IPS DF 19.7 (cell line): ENCODE data around the gene SBF2.
"Not testable (repeated sequence)": the region's sequence is repeated elsewhere in the genome, so short reads cannot be mapped to it uniquely, and the experiment has no call there.

Source experiments
- DNase-seq: peaks from one replicate; pipeline ENCODE4 v3.0.0-alpha.2; 2013; ENCODE audit warnings: low read depth, low spot score

Gene SBF2

DNA sequence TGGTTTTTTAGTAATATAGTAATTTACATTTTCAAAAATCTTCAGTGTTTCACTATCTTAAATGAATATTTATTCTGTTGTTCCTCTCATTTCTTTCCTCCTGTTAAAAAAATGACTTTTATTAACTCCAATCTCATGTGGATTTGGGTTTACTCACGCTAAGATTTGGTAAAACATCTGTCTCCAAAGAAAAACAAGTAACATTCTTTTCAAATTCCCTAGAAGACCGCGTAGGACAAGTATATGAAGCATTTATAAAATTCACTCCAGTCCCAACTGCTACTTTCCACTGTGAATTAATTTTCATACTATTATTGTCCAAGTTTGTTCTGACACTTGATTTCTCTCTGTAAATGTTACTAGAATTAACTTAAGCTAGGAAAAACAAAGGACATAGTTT is 26.2 kb downstream of the SBF2 start:
- no peak for DNase-seq

DNA sequence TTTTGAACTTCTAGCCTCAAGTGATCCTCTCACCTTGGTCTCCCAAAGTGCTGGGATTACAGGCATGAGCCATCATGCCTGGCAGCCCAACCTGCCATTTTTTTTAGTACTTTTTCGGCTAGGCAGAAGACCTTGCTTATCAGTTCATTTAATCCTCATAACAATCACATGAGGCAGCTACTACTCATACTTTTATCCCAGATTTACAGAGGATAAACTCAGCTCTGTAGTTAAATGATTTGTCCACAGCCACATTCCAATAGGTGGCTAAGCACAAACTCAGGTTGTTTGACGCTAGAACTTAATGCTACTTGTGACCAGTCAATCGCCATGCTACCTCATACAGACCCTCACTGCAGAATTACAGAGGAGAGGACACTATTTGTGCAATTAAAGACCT is 28.1 kb downstream of the SBF2 start:
- DNase-seq: no peak

DNA sequence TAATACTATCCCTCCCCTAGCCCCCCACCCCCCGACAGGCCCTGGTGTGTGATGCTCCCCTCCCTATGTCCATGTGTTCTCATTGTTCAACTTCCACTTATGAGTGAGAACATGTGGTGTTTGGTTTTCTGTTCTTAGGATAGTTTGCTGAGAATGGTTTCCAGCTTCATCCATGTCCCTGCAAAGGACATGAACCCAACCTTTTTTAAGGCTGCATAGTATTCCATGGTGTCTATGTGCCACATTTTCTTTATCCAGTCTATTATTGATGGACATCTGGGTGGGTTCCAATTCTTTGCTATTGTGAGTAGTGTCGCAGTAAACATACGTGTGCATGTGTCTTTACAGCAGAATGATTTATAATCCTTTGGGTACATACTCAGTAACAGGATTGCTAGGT is 29.3 kb downstream of the SBF2 start:
- not testable (repeated sequence) for DNase-seq

DNA sequence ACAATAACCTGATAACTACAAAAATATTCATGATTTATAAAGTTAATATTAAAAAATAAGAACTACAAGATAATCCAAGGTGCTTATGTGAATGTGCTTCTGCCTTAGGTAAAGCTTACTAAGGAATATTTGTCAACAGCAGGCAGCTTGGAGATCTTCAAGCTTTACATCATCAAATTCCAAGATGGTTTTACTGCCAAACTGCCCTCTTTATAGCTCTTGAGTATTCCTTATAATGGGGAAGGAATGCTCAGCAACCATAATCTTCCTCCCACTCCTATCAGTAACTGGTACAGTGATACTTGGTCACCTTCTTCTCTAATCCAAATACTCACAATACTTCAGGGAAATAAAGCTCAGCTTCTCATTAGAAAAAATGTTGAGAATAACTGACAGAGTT is 30.1 kb downstream of the SBF2 start:
- DNase-seq: no peak

DNA sequence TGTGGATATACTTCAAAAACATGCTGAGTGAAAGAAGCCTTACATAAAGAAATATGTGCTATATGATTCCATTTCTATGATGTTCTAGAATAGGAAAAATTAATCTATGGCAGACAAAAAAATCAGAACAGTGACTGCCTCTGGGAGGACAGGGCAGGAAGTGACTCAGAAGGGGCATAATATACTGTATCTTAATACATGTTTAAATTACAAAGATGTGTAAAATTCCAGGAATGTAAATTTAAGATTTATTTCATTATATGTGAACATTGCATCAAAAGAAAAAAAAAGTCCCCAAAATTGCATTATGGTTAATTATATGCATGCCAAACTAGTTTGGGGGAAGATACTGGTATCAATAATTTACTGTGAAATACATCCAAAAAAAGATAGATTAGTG is 32.2 kb downstream of the SBF2 start:
- no peak for DNase-seq

DNA sequence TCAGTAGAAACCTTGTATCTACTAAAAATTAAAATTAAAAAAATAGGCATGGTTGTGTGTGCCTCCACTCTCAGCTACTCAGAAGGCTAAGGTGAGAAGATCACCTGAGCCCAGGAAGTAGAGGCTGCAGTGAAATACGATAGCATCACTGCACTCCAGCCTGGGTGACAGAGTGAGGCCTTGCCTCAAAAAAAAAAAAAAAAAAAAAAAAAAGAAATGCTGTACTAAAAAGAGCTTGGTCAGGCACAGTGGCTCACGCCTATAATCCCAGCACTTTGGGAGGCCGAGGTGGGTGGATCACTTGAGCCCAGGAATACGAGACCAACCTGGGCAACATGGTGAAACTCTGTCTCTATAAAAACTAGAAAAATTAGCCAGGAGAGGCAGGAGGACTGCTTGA is 36.5 kb downstream of the SBF2 start:
- no peak for DNase-seq

DNA sequence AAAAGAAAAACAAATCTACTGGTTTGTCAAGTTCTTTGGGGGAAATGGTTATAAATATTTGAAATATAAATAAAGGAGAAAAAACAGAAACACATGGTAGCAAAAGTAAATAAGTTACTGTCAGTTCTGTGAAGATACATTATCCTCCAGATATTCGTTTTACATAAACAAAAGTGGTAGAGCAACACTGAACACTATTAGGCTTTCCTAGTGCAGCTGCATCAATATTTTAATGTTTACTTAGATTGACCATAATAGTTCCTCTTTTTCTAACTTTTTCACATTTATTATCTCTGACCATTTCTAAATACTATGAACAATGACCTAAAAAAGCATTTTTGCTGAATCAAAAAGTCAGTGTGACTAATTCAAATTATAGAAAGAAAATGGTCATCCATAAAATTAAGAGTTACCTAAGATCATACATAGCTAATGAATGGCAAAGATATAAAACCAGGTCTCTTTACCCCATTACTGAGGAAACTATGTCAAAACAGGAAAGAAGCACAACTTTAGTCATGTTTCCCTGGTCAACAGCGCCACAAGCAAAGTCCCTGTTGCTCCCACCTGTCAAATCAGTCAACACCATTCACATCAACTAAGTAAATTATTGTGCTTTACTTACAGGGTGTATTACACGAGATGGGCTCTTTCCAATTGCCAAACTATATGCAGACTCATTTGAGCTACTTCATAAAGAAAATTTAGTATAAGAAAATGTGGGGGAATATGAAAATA is 38.5 kb downstream of the SBF2 start:
- DNase-seq: no peak

DNA sequence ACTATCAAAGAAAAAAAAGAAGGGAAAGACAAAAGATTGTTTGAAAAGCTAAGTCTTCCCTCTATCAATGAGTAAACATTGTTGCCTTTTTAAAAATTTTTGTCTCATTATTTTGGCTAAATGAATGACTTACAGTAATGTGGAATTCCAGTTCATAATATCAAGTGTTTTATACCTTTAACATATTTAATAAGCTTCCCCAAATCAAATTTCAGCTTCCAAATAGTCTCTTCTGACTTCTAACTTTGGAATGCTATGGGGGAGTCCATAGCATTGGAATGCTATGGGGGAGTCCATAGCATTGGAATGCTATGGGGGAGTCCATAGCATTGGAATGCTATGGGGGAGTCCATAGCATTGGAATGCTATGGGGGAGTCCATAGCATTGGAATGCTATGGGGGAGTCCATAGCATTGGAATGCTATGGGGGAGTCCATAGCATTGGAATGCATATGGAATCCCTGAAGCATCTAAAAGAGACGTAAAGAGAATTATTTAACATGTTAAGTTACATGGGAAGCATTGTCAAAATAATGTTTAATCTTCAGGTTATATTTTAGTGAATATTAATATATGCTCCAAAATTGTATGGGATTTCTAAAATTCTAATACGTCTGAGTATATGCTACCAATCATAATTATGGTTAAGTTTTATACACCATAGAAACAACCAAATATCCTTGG is 44.4 kb downstream of the SBF2 start:
- not testable (repeated sequence) for DNase-seq

DNA sequence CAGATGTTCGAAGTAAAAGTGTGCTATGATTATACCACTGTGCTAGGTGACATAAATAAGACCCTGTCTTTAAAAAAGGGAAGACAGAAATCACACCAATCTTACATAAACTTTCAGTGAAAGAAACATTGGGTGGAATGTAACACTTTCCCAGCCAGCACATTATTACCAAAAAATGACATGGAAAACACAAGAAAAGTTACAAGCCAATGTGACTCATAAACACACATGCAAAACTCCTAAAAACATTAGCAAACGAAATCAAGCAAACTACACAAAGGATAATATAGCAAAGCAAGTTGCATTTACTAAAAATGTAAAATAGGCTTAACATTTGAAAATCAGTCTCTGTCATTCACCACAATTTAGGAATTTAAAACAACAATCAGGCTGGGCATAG is 47.0 kb downstream of the SBF2 start:
- no peak for DNase-seq

DNA sequence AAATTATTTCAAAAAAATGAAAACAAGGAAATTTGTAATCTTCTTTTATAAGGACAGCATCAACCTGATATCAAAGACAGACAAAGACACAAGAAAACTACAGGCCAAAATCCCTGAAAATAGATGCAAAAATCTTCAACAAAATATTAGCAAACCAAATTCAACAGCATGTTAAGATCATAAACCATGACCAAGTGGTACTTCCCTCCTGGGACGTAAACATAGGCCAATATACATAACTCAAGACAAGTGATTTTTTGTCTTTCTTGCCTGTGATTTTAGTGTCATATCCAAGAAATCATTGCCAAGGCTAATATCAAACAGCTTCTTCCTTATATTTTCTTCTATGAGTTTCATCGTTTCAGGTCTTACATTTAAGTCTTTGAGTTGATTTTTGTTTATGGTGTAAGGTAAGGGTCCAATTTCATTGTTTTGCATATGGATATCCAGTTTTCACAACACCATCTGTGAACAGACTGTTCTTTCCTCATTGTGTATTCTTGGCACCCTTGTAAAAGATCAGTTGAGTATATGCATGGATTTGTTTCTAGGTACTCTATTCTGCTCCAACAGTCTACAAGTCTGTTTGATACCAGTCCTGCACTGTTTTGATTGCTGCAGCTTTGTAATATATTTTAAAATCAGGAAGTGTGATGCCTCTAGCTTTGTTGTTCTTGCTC is 50.0 kb downstream of the SBF2 start:
- DNase-seq: no peak

DNA sequence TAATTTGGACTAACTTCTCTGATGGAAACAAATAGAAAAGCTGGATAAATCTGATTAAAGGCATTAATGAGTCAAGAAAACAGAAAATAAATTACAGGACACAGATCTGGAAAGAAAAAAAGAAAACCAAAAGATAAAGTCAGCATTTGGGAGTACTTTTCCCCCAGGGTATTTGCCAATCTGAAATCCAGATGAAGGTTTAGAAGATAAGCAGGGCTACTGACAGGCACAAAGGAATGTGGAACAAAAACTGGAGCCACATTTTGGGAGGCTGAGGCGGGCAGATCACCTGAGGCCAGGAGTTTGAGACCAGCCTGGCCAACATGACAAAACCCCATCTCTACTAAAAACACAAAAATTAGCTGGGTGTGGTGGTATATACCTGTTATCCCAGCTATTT is 57.2 kb downstream of the SBF2 start:
- DNase-seq: no peak

DNA sequence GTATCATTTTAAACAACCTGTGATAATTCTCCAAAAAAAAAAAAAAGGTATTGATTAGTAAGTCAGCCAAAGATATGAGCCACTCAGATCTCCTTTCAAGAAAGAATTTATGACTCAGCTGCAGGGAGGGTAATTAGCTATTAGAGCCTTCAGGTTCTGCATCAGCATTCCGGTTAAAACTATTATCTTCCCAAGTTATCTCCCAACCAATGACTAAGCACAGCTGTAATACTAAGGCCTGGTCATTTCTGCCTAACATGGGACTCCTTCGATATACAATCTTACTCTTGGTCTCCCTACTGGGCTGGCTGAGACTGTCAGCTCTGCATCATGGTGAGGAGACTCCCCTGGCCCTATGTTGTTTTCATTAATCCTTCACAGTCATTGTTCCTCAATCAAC is 60.4 kb downstream of the SBF2 start:
- no peak for DNase-seq

DNA sequence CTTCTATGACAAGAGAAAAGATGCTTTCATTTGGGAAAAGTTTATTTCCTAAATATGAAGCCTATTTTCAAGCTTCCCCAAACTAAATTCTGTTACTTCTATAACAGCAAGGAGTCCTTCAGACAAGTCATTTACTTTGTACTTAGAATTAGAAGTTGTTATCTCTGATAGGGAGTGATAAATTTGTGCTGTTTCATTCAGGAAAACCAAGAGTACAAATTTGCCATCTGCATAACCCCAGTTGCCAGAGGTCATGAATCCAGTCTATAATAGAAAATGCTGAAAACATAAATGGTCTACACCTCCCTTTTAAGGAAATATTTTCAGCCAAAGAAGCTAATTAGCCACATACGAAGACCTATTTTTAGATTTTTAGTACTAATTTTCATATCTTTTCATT is 61.3 kb downstream of the SBF2 start:
- DNase-seq: no peak

DNA sequence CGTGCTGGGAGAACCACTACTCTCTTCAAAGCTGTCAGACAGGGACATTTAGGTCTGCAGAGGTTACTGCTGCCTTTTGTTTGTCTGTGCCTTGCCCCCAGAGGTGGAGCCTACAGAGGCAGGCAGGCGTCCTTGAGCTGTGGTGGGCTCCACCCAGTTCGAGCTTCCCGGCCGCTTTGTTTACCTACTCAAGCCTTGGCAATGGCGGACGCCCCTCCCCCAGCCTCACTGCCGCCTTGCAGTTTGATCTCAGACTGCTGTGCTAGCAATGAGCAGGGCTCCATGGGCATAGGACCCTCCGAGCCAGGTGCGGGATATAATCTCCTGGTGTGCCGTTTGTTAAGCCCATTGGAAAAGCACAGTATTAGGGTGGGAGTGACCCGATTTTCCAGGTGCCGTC is 62.2 kb downstream of the SBF2 start:
- not testable (repeated sequence) for DNase-seq

DNA sequence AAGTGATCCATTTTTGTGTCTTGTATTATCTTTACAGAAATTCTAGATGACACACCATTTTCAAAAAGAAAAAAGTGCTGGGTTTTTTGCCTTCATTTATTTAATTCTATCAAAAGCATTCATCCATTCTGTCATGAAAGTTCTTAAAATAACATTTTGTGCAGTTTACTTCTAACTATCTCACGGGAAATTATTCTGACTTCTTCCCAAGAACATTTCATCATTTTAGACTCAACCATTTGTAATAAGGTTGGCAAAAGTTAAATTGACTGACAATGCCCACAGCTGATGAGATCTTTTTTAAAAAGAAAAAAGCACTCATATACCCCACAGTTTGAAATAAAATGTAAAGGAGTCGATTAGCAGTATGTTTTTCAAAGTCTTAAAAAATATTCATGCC is 68.5 kb downstream of the SBF2 start:
- no peak for DNase-seq

DNA sequence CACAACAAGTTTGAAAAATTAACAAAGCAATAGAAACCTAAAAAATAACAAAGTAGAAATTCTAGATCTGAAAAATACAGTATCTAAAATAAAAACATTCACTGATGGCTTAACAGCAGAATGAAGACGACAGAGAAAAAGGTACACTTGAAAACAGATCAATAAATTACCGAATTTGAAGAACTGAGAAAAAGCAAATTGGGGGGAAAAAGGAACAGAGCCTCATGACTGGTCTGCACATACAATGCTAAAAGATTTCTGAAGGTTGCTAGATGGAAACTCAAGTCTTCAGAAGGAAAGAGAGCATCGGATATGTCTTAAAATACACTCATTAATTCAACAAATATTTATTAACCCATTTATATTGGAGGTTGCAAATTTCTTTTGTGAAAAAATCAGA is 71.6 kb downstream of the SBF2 start:
- no peak for DNase-seq

DNA sequence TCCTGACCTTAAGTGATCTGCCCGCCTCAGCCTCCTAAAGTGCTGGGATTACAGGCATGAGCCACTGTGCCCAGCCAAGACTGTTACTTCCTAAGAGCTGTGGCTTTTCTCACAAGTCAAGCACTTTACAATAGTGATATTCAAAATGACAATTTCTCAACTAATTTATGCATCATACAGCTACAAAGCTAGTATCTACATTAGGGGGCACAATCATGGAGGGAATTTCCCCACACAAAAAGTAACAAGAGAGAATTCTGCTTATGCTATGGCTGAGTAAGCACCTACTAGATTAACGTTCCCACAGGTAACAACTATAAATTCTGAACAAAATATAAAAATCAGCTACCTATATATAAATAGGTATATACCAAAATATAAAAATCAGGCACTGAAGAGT is 72.7 kb downstream of the SBF2 start:
- DNase-seq: no peak

DNA sequence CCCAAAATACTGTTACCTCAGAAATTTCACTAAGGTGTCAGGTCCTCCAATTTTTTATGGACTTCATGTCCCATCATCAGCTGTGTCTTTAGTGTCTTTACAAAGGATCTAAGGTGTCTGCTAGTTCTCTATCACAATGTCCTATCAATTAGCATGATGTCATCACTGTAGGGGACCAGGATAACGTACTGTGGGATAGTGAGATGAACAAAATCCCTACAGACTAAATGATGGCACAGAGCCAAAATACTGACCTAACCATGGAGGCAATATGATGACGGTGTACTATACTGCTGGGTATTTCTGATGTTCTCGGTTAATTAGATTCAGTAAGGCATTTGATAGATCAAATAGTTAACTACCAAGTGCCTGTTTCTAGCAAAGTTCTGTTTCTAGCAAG is 82.5 kb downstream of the SBF2 start:
- DNase-seq: no peak

DNA sequence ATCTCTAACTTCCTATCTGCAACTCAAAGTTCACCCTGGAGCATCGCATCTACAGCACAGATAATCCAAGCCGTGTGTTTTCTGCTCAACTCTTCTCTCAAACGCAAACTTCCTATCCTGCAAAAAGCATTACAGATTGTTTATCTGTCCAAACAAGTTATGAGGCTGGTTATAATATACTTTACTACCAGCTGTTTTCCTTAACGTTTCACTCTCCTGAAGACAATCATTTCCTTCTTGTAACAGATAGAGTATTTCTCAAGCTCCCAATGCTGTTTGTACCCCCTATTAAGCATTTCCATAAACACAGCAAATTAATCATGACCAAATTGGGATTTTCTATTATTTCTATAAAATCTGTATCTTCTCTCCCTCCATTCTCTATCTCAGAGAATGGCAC is 84.7 kb downstream of the SBF2 start:
- DNase-seq: no peak

DNA sequence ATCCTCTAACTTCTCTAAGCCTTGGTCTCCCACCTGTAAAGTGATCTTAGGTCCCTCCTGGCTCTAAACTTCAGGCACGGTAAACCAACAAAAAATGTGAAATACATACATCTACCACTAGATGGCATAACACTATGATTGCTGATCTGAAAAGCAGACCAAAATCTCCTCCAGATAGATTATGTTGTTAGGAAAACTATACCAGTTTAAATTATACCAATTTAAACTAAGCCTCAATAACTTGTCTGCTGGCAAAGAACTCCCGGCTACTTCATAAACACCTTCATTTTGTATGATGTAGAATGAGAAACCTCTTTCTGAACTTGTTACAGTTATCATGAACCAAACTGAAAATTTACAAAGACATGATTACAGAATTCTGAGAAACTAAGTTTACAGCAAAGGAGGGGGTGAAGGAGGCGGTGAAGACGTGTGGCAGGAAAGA is 85.9 kb downstream of the SBF2 start:
- DNase-seq: peak; percentile 23

DNA sequence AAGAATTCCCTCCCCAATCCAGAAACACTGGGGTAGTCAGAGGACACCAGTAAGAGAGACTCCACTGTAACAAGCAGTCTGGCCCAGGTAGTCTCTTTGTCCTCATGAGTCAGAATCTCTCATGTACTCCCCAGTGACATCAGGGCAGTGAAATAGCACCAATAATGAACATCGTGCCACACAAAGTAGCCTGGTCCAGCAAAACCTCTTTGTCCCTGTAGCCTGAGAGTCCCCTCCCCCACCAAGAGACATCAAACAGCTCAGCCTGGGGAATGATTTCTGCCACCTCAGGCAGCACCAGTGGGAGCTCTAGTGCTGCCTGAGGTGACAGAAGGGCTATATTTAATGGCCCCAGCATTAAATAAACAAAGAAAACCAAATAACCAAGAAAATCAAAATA is 88.1 kb downstream of the SBF2 start:
- no peak for DNase-seq

DNA sequence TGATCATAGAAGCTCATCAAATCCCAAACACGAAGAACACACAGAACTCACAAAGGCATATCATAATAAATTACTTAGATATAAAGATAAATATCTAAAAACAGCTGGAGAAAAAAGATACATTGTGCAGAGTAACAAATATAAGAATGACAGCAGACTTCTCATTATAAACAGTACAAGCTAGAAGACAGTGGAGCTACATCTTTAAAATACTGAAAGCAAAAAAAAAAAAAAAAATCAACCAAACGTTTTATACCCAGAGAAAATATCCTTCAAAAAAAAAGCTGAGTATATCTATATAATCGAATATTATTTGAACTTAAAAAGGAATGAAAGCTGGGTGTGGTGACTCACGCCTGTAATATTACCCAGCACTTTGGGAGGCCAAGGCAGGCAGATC is 90.0 kb downstream of the SBF2 start:
- DNase-seq: no peak

DNA sequence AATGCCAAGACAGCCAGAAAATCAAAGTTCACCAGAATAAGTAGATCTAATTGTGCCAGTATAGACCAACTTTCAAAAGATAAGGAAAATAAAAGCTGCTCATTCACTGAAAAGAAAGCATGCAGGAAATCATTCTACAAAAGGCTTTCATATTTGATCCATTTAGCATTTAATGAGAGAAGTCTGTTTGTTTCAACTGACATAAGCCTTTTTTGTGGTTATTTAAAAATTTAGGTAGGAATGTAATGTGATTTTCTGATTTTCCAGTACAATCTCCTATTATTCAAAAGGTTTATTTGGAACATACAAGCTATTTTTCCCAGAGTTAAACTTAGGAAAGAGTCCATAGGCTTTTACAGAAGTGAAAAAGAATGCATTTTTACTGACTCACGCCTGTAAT is 92.7 kb downstream of the SBF2 start:
- no peak for DNase-seq
